Subcutaneous adipose tissue (tissue), 4 donors: ENCODE measurements around the gene CFAP99. TPM values are rescaled to one million over a fixed set of nuclear protein-coding genes. Genes with fewer than 3 reads are reported as not detected.

ENCODE experiments used
- CTCF ChIP-seq: fragments of 450-650 bp; IDR thresholded peaks from one replicate; pipeline ENCODE4 v1.5.1; 2016; ENCODE audit warnings: low read depth, mild to moderate bottlenecking, control low read depth, antibody characterized with exemption, moderate library complexity
- total RNA-seq, 4 donors: library from RNA; depleted of rRNA; stranded (reverse); fragments of >200 nt; gene quantifications; one replicate each; pipeline ENCODE4 v1.1.0, GENCODE V29; 2016

Gene CFAP99
- total RNA-seq, 4 donors from 2014 or later, result not detected

GRCh38 chr4:2442175-2442993 is 23.6 kb downstream of the CFAP99 start:
- no peak for TF ChIP-seq CTCF

GRCh38 chr4:2443061-2443730 is 24.4 kb downstream of the CFAP99 start:
- TF ChIP-seq CTCF, result no peak

GRCh38 chr4:2443956-2444740 is 25.4 kb downstream of the CFAP99 start:
- no peak for TF ChIP-seq CTCF

GRCh38 chr4:2445130-2445529 is 26.4 kb downstream of the CFAP99 start:
- no peak for TF ChIP-seq CTCF

GRCh38 chr4:2445571-2445970 is 26.8 kb downstream of the CFAP99 start:
- TF ChIP-seq CTCF, result no peak

GRCh38 chr4:2446656-2447564 is 28.2 kb downstream of the CFAP99 start:
- no peak for TF ChIP-seq CTCF
